Pancreas (tissue), 10 donors: ENCODE results near the gene CCDC78. TPM values are rescaled to one million over a fixed set of nuclear protein-coding genes. Genes with fewer than 3 reads are reported as not detected.

Experiments
- ATAC-seq, 4 donors: fragments of 200-7000 bp; cut with Tn5 transposase; one replicate each; pipeline versions ENCODE4 v1.8.0 to v1.9.1; 2020; ENCODE audit warnings: mild to moderate bottlenecking in 4 of 4, moderate library complexity in 4 of 4
- DNase-seq, 6 donors: peaks; one replicate each; pipeline ENCODE4 v3.0.0-alpha.2; 2020
- FAIRE-seq: peaks from 2 replicates; lab custom pipeline; 2012; peaks lifted over from hg19 to GRCh38; lab: Jason Lieb, UNC
- H3K27ac ChIP-seq, 4 donors: fragments of 200-600 bp; sonication (generic); 1 replicate in 3 of 4; 2 replicates in 1 of 4; pipeline versions ENCODE4 v1.5.0 to v1.8.0; 2020
- H3K27me3 ChIP-seq, 4 donors: fragments of 200-600 bp; one replicate each; pipeline ENCODE4 v1.8.0; 2021
- H3K36me3 ChIP-seq, 3 donors: fragments of 200-600 bp; sonication (generic) in 1 of 3; one replicate each; pipeline versions ENCODE4 v1.5.0 to v1.8.0; 2020 to 2021
- H3K4me1 ChIP-seq, 3 donors: fragments of 200-600 bp; one replicate each; pipeline ENCODE4 v1.8.0; 2021
- H3K4me3 ChIP-seq, 4 donors: fragments of 200-600 bp; sonication (generic) in 2 of 4; one replicate each; pipeline versions ENCODE4 v1.5.0 to v1.8.0; 2020 to 2021
- H3K9me3 ChIP-seq, 4 donors: fragments of 200-600 bp; one replicate each; pipeline ENCODE4 v1.8.0; 2021
- CTCF ChIP-seq, 4 donors: fragments of 200-600 bp; sonication (generic) in 3 of 4; IDR thresholded peaks; one replicate each; pipeline versions ENCODE4 v1.5.0 to v1.8.0; 2021; ENCODE audit warnings: antibody characterized with exemption in 4 of 4
- WGBS, 2 donors: extraction: QIAGEN DNeasy Blood & Tissue Kit; methylation state at CpG; one replicate each; pipeline ENCODE4 v1.1.7; 2013; 5-methylcytosine and 5-hydroxymethylcytosine counted together
- intact Hi-C, 3 donors: fragments of 100-400 bp; cut with DNase I; formaldehyde crosslinking; loops; one replicate each; pipeline versions ENCODE4 v1.11.1 to v1.14.2; 2022
- polyA plus RNA-seq, 2 donors: library from polyadenylated mRNA; stranded (reverse); fragments of 200-250 nt; gene quantifications; one replicate each; pipeline ENCODE4 v1.2.3, GENCODE V29; 2013
- total RNA-seq, 6 donors: library from RNA; stranded (reverse); fragmentation: NEBNext Ultra II Directional in 4 of 6; extraction: Animal tissue kit (Norgen Biotek cat#: 25700) in 4 of 6; gene quantifications; one replicate each; pipeline versions ENCODE4 v1.2.1 to v1.2.4, GENCODE V29; 2021 to 2023
- donor health status: healthy with polysubstance abuse.
- donor health status: DM: no; HTN: no; CAD: no; lungs with moderate emphysema.
- donor health status: DM: no; HTN: no; CAD: no.
- donor health status: control.
- donor health status: control.
- donor health status: Bipolar disorder and iron deficiency.
- donor health status: DM: yes; HTN: yes; CAD: no.
- donor health status: DM: no; HTN: no; CAD: no.
- donor health status: DM: no; HTN: no; CAD: no.
- donor health status: DM: yes; HTN: yes; CAD: no.

The CCDC78 gene
- total RNA-seq (under 1 TPM; 0.16 to 0.95 (median 0.25) TPM), polyA plus RNA-seq (1 to 10 TPM; 2.1 to 7.7 TPM)

DNA sequence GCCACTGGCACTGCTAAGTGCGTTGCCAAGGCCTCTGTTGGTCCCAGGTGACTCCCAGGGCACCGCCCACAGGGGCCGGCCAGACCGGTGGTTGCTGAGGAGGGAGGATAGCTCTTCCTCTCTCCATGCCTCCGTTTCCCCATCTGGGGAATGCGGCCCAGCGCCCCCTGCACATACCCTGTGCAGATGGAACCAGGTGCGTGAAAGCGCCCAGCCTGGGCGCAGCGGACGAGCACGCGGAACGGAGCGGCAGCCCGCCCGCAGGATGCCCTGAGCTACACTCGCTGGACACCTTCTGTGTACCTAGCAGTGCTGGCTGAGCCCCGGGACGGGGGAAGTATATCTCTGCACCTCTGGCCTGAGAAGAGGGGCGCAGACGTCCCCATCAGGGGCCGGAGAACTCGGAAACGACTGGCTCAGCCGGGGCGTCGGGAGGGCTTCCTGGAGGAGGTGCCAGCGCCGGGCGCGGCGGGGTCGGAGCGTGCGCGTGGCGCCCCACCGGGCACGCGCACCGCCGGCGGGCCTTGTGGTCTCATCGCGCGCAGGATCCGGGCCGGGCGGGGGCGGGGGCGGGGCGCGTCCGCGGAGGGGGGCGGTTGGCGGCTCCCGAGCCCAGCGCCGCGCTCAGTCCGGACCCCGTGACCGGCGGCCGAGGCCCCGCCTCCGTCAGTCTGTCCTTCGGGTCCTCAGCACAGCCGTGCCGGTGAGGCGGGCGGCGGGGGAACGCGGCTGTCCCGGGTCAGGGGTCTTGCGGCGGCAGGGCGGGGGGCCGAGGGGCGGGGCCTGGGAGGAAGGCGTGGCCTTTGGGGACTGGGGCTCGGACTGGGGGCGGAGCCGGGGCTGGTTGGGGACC, at the start of gene CCDC78, which contains the start of gene HAGHL:
Gene CCDC78 (minus strand): TSS at position 6 of the 853 bp plus-strand sequence. CDS start 76 bp downstream, outside the sequence.
Gene HAGHL (plus strand): TSS at position 669 of the 853 bp plus-strand sequence. CDS start 404 bp downstream, outside the sequence.
- Histone ChIP-seq H3K4me1 (peaks cover 9 to 19% (median 15%) of the 10 kb centered on the region in 3 donors), H3K4me3 (peak within 1 kb of the TSS; percentile 14 to 49 (median 22)), H3K27me3 (no peaks in the 10 kb centered on the region), H3K27ac (no peak within 1 kb of the TSS), H3K9me3 (no peaks in the 10 kb centered on the region), H3K36me3 (no peaks in the 10 kb centered on the region)
- ATAC-seq, result peak in 3 of 4 donors; percentile 21 to 62 (median 28)
- peak in 4 of 6 donors; percentile 50 to 84 (median 74) for DNase-seq
- 1 to 2% methylated on average over 38 to 88 of the region's 88 CpGs for WGBS, 2 donors
- intact Hi-C loops, result no loop called here
- no peak for TF ChIP-seq CTCF (IDR thresholded peaks at IDR 0.05)
- no peak for FAIRE-seq

GRCh38 chr16:775236-775796, 49.1 kb upstream of the CCDC78 start:
- FAIRE-seq (no peak), DNase-seq (no peak), ATAC-seq (no peak)
- 59 to 61% methylated on average over 32 to 36 of the region's 36 CpGs for WGBS, 2 donors
- H3K36me3 ChIP-seq, result no peaks in the 10 kb centered on the region
- no peak overlapping the region for H3K27ac ChIP-seq
- H3K4me3 ChIP-seq, result no peak overlapping the region
- intact Hi-C loops, result no loop called here
- H3K4me1 ChIP-seq, result no peaks in the 10 kb centered on the region
- no peak for TF ChIP-seq CTCF (IDR thresholded peaks at IDR 0.05)
- no peaks in the 10 kb centered on the region for H3K9me3 ChIP-seq
- no peaks in the 10 kb centered on the region for H3K27me3 ChIP-seq

DNA sequence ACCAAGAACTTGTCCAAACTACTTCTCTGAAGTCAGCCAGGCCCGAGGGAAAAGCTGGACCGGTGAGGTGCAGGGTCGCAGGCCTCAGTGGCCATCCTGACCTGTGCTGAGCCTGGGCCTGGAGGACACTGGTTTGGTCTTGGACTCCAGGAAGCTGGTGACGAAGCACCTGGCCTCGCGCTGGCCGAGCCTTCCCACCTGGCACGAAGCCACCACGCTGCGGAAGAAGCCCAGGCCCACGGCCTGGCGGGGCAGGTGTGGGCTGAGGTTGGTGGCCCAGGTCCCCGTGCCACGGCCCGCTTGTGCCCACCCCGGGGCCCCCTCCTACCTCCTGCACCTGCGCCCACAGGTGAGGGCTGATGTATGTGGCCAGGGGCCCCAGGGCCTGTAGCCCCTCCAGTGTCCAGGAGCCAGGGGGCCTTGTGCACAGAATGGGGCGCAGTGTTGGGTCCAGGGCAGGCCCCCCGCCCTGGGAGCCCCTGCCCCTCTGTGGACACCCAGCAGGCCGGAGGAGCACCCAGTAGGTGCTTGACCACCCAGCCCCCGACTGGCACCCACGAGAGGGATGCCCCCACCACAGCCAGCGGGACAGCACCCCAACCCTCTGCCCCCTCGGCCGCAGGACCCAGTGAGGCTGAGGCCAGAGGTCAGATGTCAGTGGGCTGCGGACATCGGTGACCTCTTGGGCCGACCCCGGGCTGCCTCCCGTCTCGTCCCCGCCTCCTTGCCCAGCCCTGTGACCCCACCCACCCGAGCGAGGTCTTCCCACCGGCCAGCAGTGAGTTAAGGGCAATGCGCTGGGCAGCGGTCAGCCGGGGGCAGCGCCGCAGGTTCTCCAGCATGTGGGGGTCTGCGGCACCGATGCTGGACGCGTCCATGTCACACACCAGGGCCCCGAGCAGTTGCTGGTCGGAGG, 48.1 kb upstream of the CCDC78 start:
- peak in 1 of 6 donors; percentile 69 for DNase-seq
- H3K27ac ChIP-seq, result no peak overlapping the region
- FAIRE-seq, result no peak
- no peaks in the 10 kb centered on the region for H3K36me3 ChIP-seq
- no peaks in the 10 kb centered on the region for H3K4me1 ChIP-seq
- intact Hi-C loops, result no loop called here
- no peaks in the 10 kb centered on the region for H3K27me3 ChIP-seq
- H3K9me3 ChIP-seq, result no peaks in the 10 kb centered on the region
- no peak overlapping the region for H3K4me3 ChIP-seq
- no peak for ATAC-seq
- no peak for TF ChIP-seq CTCF (IDR thresholded peaks at IDR 0.05)
- 60 to 69% methylated on average over 34 to 46 of the region's 46 CpGs for WGBS, 2 donors

DNA sequence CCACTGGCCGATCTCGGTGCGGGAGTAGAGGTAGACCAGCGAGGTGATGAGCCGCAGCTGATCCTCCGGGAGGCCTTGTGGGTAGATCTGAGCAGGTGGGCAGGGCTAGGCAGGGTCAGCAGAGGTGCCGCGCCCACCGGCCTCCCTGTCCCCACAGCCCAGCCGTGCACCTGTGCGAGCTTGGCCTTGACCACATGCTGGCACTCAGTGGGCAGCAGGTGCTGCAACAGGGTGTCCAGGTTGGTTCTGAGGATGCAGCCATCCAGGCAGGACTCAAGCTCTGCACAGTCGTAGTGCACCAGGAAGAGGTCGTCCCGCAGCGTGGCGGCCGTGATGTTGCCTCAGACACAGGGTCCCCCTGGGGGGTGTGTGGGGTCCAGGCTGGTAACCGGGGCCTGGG, 46.7 kb upstream of the CCDC78 start:
- H3K27ac ChIP-seq, result no peak overlapping the region
- H3K4me1 ChIP-seq, result no peaks in the 10 kb centered on the region
- no peaks in the 10 kb centered on the region for H3K9me3 ChIP-seq
- H3K4me3 ChIP-seq, result no peak overlapping the region
- no peaks in the 10 kb centered on the region for H3K27me3 ChIP-seq
- FAIRE-seq (no peak), ATAC-seq (no peak), DNase-seq (peak in 1 of 6 donors; percentile 52)
- intact Hi-C loops, result no loop called here
- TF ChIP-seq CTCF (IDR thresholded peaks at IDR 0.05), result no peak
- no peaks in the 10 kb centered on the region for H3K36me3 ChIP-seq
- 63 to 77% methylated on average over 16 to 18 of the region's 18 CpGs for WGBS, 2 donors
